ENCODE measurements around the gene DMRT1. TPM values are rescaled to one million over a fixed set of nuclear protein-coding genes. Genes with fewer than 3 reads are reported as not detected.

Gene DMRT1
- total RNA-seq, 1 experiment from 2014 or later = not detected

GRCh38 chr9:935348-935965 lies 94.0 kb downstream of the DMRT1 start:
- no peaks in the 10 kb centered on the region; the same call in 1 of the 2 replicates for H3K27me3 ChIP-seq (ENCODE audit: control insufficient read depth, insufficient read depth, low read length)
- H3K36me3 ChIP-seq (ENCODE audit: control insufficient read depth, insufficient read depth, low read length) = no peaks in the 10 kb centered on the region
- intact Hi-C loops (cut with micrococcal nuclease; ENCODE audit: unreplicated experiment) (no loop called here), in situ Hi-C loops (cut with HindIII; ENCODE audit: low pct_unique_long_range_greater_than_20kb, low sequenced_read_pairs) (no loop called here)
- DNase-seq (ENCODE audit: low read depth, low spot score) = no peak
- BruUV-seq (replicated peaks) = no TSS peak
- no peak overlapping the region for H3K4me3 ChIP-seq (ENCODE audit: low read depth in 2 of 2, low read length in 2 of 2)
- H3K27ac ChIP-seq (ENCODE audit: low read length) = no peak overlapping the region
- TF ChIP-seq, protein P1, sequence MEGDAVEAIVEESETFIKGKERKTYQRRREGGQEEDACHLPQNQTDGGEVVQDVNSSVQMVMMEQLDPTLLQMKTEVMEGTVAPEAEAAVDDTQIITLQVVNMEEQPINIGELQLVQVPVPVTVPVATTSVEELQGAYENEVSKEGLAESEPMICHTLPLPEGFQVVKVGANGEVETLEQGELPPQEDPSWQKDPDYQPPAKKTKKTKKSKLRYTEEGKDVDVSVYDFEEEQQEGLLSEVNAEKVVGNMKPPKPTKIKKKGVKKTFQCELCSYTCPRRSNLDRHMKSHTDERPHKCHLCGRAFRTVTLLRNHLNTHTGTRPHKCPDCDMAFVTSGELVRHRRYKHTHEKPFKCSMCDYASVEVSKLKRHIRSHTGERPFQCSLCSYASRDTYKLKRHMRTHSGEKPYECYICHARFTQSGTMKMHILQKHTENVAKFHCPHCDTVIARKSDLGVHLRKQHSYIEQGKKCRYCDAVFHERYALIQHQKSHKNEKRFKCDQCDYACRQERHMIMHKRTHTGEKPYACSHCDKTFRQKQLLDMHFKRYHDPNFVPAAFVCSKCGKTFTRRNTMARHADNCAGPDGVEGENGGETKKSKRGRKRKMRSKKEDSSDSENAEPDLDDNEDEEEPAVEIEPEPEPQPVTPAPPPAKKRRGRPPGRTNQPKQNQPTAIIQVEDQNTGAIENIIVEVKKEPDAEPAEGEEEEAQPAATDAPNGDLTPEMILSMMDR (IDR thresholded peaks at IDR 0.05) = no peak
- TF ChIP-seq TCF7L2 (IDR thresholded peaks at IDR 0.05; ENCODE audit: low read depth, low read length) = no peak
- TF ChIP-seq SIN3A (IDR thresholded peaks at IDR 0.05; ENCODE audit: borderline replicate concordance, insufficient read depth, low read depth, low read length) = no peak
- no peak for TF ChIP-seq POLR2AphosphoS5 (IDR thresholded peaks at IDR 0.05; ENCODE audit: low read depth, low read length)
- no peak for TF ChIP-seq REST (IDR thresholded peaks at IDR 0.05; ENCODE audit: insufficient read depth in 1 of 2, low read depth in 2 of 2, low read length in 1 of 2)
- ATAC-seq = no peak
- no peaks in the 10 kb centered on the region for H3K4me1 ChIP-seq (ENCODE audit: control insufficient read depth, insufficient read depth, low read length)
- CTCF ChIA-PET = no interaction called here
- POLR2A ChIA-PET = no interaction called here
- no peaks in the 10 kb centered on the region for H3K9me3 ChIP-seq (ENCODE audit: control insufficient read depth, insufficient read depth, low read depth, low read length)

- ATAC-seq = no peak
- H3K27ac ChIP-seq (ENCODE audit: low read length) = no peak overlapping the region
- ChIA-PET CTCF (no interaction called here), POLR2A (no interaction called here)
- no peaks in the 10 kb centered on the region for H3K4me1 ChIP-seq (ENCODE audit: control insufficient read depth, insufficient read depth, low read length)
- H3K36me3 ChIP-seq (ENCODE audit: control insufficient read depth, insufficient read depth, low read length) = no peaks in the 10 kb centered on the region
- no peak for DNase-seq (ENCODE audit: low read depth, low spot score)
- TF ChIP-seq SIN3A (IDR thresholded peaks at IDR 0.05; ENCODE audit: borderline replicate concordance, insufficient read depth, low read depth, low read length) = no peak
- TF ChIP-seq TCF7L2 (IDR thresholded peaks at IDR 0.05; ENCODE audit: low read depth, low read length) = no peak
- TF ChIP-seq POLR2AphosphoS5 (IDR thresholded peaks at IDR 0.05; ENCODE audit: low read depth, low read length) = no peak
- no peak for TF ChIP-seq REST (IDR thresholded peaks at IDR 0.05; ENCODE audit: insufficient read depth in 1 of 2, low read depth in 2 of 2, low read length in 1 of 2)
- TF ChIP-seq, protein P1 (IDR thresholded peaks at IDR 0.05) = no peak
- no peaks in the 10 kb centered on the region for H3K9me3 ChIP-seq (ENCODE audit: control insufficient read depth, insufficient read depth, low read depth, low read length)
- BruUV-seq (replicated peaks) = no TSS peak
- H3K4me3 ChIP-seq (ENCODE audit: low read depth in 2 of 2, low read length in 2 of 2) = no peak overlapping the region
- H3K27me3 ChIP-seq (ENCODE audit: control insufficient read depth, insufficient read depth, low read length) = no peaks in the 10 kb centered on the region
- in situ Hi-C loops (cut with HindIII; ENCODE audit: low pct_unique_long_range_greater_than_20kb, low sequenced_read_pairs) (no loop called here), intact Hi-C loops (cut with micrococcal nuclease; ENCODE audit: unreplicated experiment) (no loop called here)
These were observed 101.5 kb downstream of the DMRT1 start for GRCh38 chr9:942805-943580.

Measured in Panc1 (cell line).